Activated CD4-positive, alpha-beta T cell treated with anti-CD3 and anti-CD28 coated beads, Interleukin-2, amount 10 ng/mL, durations not matched to agents 24 days and 14 days (primary cell): ENCODE data around the gene PITPNC1. TPM values are rescaled to one million over a fixed set of nuclear protein-coding genes. Genes with fewer than 3 reads are reported as not detected.

ENCODE experiments used
- DNase-seq: peaks from one replicate; pipeline ENCODE4 v3.0.0; 2022
- H3K27ac Mint-ChIP-seq: one replicate; pipeline ENCODE4 v1.8.0; 2022; ENCODE audit warnings: mild to moderate bottlenecking, mixed read lengths
- H3K27me3 Mint-ChIP-seq: one replicate; pipeline ENCODE4 v1.8.0; 2022; ENCODE audit warnings: mixed read lengths
- H3K36me3 Mint-ChIP-seq: one replicate; pipeline ENCODE4 v1.8.0; 2022; ENCODE audit warnings: low read depth, mild to moderate bottlenecking, mixed read lengths
- H3K4me1 Mint-ChIP-seq: one replicate; pipeline ENCODE4 v1.8.0; 2021; ENCODE audit warnings: mixed read lengths
- H3K4me3 Mint-ChIP-seq: one replicate; pipeline ENCODE4 v1.8.0; 2022; ENCODE audit warnings: mild to moderate bottlenecking, moderate library complexity, mixed read lengths
- H3K9me3 Mint-ChIP-seq: one replicate; pipeline ENCODE4 v1.8.0; 2021; ENCODE audit warnings: mixed read lengths
- intact Hi-C: fragments of 100-400 bp; cut with micrococcal nuclease; formaldehyde crosslinking; loops from one replicate; pipeline ENCODE4 v1.15.1; 2023
- total RNA-seq: library from RNA; stranded (reverse); gene quantifications from 2 replicates; pipeline ENCODE4 v1.2.3, GENCODE V29; 2022

PITPNC1 gene
- total RNA-seq, 1 donor from 2014 or later = 22.3 TPM

GRCh38 chr17:67452681-67453554 is 75.8 kb downstream of the PITPNC1 start:
- peak overlapping the region; percentile 97 for H3K27ac Mint-ChIP-seq
- peak; percentile 83 for DNase-seq
- H3K4me1 Mint-ChIP-seq = peaks cover 60% of the 10 kb centered on the region
- peaks cover 10% of the 10 kb centered on the region for H3K36me3 Mint-ChIP-seq
- peak overlapping the region; percentile 76 for H3K4me3 Mint-ChIP-seq
- no peaks in the 10 kb centered on the region for H3K27me3 Mint-ChIP-seq
- H3K9me3 Mint-ChIP-seq = peaks cover under 1% of the 10 kb centered on the region
- intact Hi-C loops = loop anchor here (1.0 kb wide), 6 partner anchors 8 to 63 kb away; no protein-coding TSS in a partner anchor

- H3K9me3 Mint-ChIP-seq = peaks cover 9% of the 10 kb centered on the region
- H3K4me3 Mint-ChIP-seq = no peak overlapping the region
- peaks cover 25% of the 10 kb centered on the region for H3K36me3 Mint-ChIP-seq
- peaks cover 40% of the 10 kb centered on the region for H3K4me1 Mint-ChIP-seq
- H3K27ac Mint-ChIP-seq = no peak overlapping the region
- intact Hi-C loops = no loop called here
- DNase-seq = no peak
- no peaks in the 10 kb centered on the region for H3K27me3 Mint-ChIP-seq
Observed at GRCh38 chr17:67456103-67456502, 79.0 kb downstream of the PITPNC1 start.

GRCh38 chr17:67456889-67457288 is 79.8 kb downstream of the PITPNC1 start:
- Mint-ChIP-seq H3K4me1 (peaks cover 40% of the 10 kb centered on the region), H3K36me3 (peaks cover 23% of the 10 kb centered on the region), H3K4me3 (no peak overlapping the region), H3K27ac (no peak overlapping the region), H3K9me3 (peaks cover 9% of the 10 kb centered on the region), H3K27me3 (no peaks in the 10 kb centered on the region)
- no peak for DNase-seq
- intact Hi-C loops = no loop called here

- DNase-seq = no peak
- Mint-ChIP-seq H3K36me3 (peaks cover 23% of the 10 kb centered on the region), H3K4me3 (no peak overlapping the region), H3K27me3 (no peaks in the 10 kb centered on the region), H3K9me3 (peaks cover 9% of the 10 kb centered on the region), H3K27ac (no peak overlapping the region), H3K4me1 (peaks cover 33% of the 10 kb centered on the region)
- intact Hi-C loops = no loop called here
Observed at GRCh38 chr17:67458203-67458602, 81.1 kb downstream of the PITPNC1 start.

GRCh38 chr17:67459985-67460384 is 82.9 kb downstream of the PITPNC1 start:
- no peak for DNase-seq
- peaks cover 36% of the 10 kb centered on the region for H3K4me1 Mint-ChIP-seq
- H3K4me3 Mint-ChIP-seq = no peak overlapping the region
- H3K27me3 Mint-ChIP-seq = no peaks in the 10 kb centered on the region
- H3K9me3 Mint-ChIP-seq = peaks cover 9% of the 10 kb centered on the region
- H3K27ac Mint-ChIP-seq = no peak overlapping the region
- H3K36me3 Mint-ChIP-seq = peaks cover 23% of the 10 kb centered on the region
- intact Hi-C loops = loop anchor here (2.0 kb wide), 1 partner anchor 15 kb away; no protein-coding TSS in a partner anchor

- Mint-ChIP-seq H3K4me1 (peaks cover 36% of the 10 kb centered on the region), H3K4me3 (peak overlapping the region; percentile 11), H3K27ac (peak overlapping the region; percentile 82), H3K27me3 (no peaks in the 10 kb centered on the region), H3K36me3 (peaks cover 23% of the 10 kb centered on the region), H3K9me3 (peaks cover 9% of the 10 kb centered on the region)
- DNase-seq = peak; percentile 59
- intact Hi-C loops = loop anchor here (1.0 to 2.0 kb wide), 2 partner anchors 8 to 13 kb away; no protein-coding TSS in a partner anchor
Observed at GRCh38 chr17:67461228-67461780, 84.2 kb downstream of the PITPNC1 start.

- Mint-ChIP-seq H3K9me3 (peaks cover 9% of the 10 kb centered on the region), H3K36me3 (peaks cover 23% of the 10 kb centered on the region), H3K4me3 (peak overlapping the region; percentile 39), H3K27ac (peak overlapping the region; percentile 82), H3K27me3 (no peaks in the 10 kb centered on the region), H3K4me1 (peaks cover 40% of the 10 kb centered on the region)
- intact Hi-C loops = loop anchor here (1.0 to 2.0 kb wide), 2 partner anchors 9 to 13 kb away; no protein-coding TSS in a partner anchor
- DNase-seq = peak; percentile 60
Observed at GRCh38 chr17:67461876-67462275, 84.8 kb downstream of the PITPNC1 start.

- Mint-ChIP-seq H3K27me3 (no peaks in the 10 kb centered on the region), H3K27ac (peak overlapping the region; percentile 6), H3K4me1 (peaks cover 52% of the 10 kb centered on the region), H3K4me3 (no peak overlapping the region), H3K36me3 (no peaks in the 10 kb centered on the region), H3K9me3 (no peaks in the 10 kb centered on the region)
- no peak for DNase-seq
- intact Hi-C loops = no loop called here
Observed at GRCh38 chr17:67466251-67466796, 89.2 kb downstream of the PITPNC1 start.

GRCh38 chr17:67467500-67468455 is 90.7 kb downstream of the PITPNC1 start:
- DNase-seq = no peak
- Mint-ChIP-seq H3K36me3 (peaks cover 5% of the 10 kb centered on the region), H3K4me1 (peaks cover 46% of the 10 kb centered on the region), H3K4me3 (peak overlapping the region; percentile 10), H3K9me3 (peaks cover 5% of the 10 kb centered on the region), H3K27ac (peak overlapping the region; percentile 31), H3K27me3 (no peaks in the 10 kb centered on the region)
- intact Hi-C loops = no loop called here

GRCh38 chr17:67469208-67469980 is 92.3 kb downstream of the PITPNC1 start:
- peak overlapping the region; percentile 72 for H3K4me3 Mint-ChIP-seq
- no peaks in the 10 kb centered on the region for H3K27me3 Mint-ChIP-seq
- H3K4me1 Mint-ChIP-seq = peaks cover 45% of the 10 kb centered on the region
- peak; percentile 75 for DNase-seq
- peaks cover 5% of the 10 kb centered on the region for H3K9me3 Mint-ChIP-seq
- intact Hi-C loops = no loop called here
- peaks cover 5% of the 10 kb centered on the region for H3K36me3 Mint-ChIP-seq
- H3K27ac Mint-ChIP-seq = peak overlapping the region; percentile 80

- Mint-ChIP-seq H3K4me3 (no peak overlapping the region), H3K4me1 (peaks cover 50% of the 10 kb centered on the region), H3K27ac (no peak overlapping the region), H3K36me3 (peaks cover 5% of the 10 kb centered on the region), H3K27me3 (no peaks in the 10 kb centered on the region), H3K9me3 (peaks cover 5% of the 10 kb centered on the region)
- no peak for DNase-seq
- intact Hi-C loops = no loop called here
Observed at GRCh38 chr17:67470163-67470562, 93.1 kb downstream of the PITPNC1 start.

GRCh38 chr17:67471118-67471517 is 94.0 kb downstream of the PITPNC1 start:
- Mint-ChIP-seq H3K4me1 (peaks cover 58% of the 10 kb centered on the region), H3K27me3 (no peaks in the 10 kb centered on the region), H3K9me3 (peaks cover 5% of the 10 kb centered on the region), H3K36me3 (peaks cover 5% of the 10 kb centered on the region), H3K27ac (no peak overlapping the region), H3K4me3 (no peak overlapping the region)
- DNase-seq = no peak
- intact Hi-C loops = no loop called here
